HCT116 (cell line): ENCODE data around the gene TRMT1. TPM values are rescaled to one million over a fixed set of nuclear protein-coding genes. Genes with fewer than 3 reads are reported as not detected.

Experiments
- ATAC-seq: fragments of 200-7000 bp; cut with Tn5 transposase; 2 replicates; pipeline ENCODE4 v1.9.1; 2020; ENCODE audit warnings: mild to moderate bottlenecking, moderate library complexity
- BruUV-seq: library from RNA; stranded (reverse); fragments of 400-500 nt; replicated peaks from 2 replicates; lab custom pipeline; 2021; lab: Mats Ljungman, UMichigan
- CTCF ChIA-PET: fragments of 300-600 bp; sonication (Branson Sonifier 250); formaldehyde crosslinking; loops from one replicate; lab custom pipeline; 2021; ENCODE audit warnings: antibody characterized with exemption; lab: Charles Lee
- POLR2A ChIA-PET: fragments of 300-600, 350-600 bp; sonication (Branson Sonifier 250); formaldehyde crosslinking; loops from one replicate; lab custom pipeline; 2021; ENCODE audit warnings: antibody characterized with exemption; lab: Charles Lee
- RAD21 ChIA-PET, 2 experiments: fragments of 300-600 bp; sonication (Branson Sonifier 250); formaldehyde crosslinking; loops; one replicate each; lab custom pipeline; 2023; ENCODE audit warnings: low total read pairs in 2 of 2; ENCODE audit not compliant: uncharacterized antibody in 2 of 2, unreplicated experiment in 2 of 2, low non-redundant PET in 1 of 2; lab: Charles Lee
- DNase-seq: peaks from one replicate; pipeline ENCODE4 v3.0.0-alpha.2; 2010; ENCODE audit warnings: low read depth, low spot score
- H2AFZ ChIP-seq: fragments of 200-600 bp; shearing (Covaris generic), sonication (generic); 2 replicates; pipeline ENCODE4 v1.6.1; 2017; ENCODE audit warnings: low read depth, mixed run types, mixed read lengths, antibody characterized with exemption, low read length; ENCODE audit not compliant: poor library complexity, severe bottlenecking
- H3K27ac ChIP-seq: 2 replicates; pipeline ENCODE4 v1.5.1; 2012; ENCODE audit warnings: low read depth, low read length
- H3K27me3 ChIP-seq: fragments of 200-600 bp; sonication (generic); 2 replicates; pipeline ENCODE4 v1.6.1; 2016; ENCODE audit warnings: mixed run types, low read length, mixed read lengths; ENCODE audit not compliant: insufficient read depth
- H3K36me3 ChIP-seq, 2 experiments: fragments of 200-500 bp in 1 of 2; fragments of 200-600 bp in 1 of 2; sonication (Bioruptor generic) in 1 of 2; sonication (generic) in 1 of 2; 2 replicates each; pipeline versions ENCODE4 v1.5.1 to v1.6.1; 2014 to 2016; ENCODE audit warnings: low read length in 2 of 2, inconsistent platforms in 1 of 2, mixed read lengths in 1 of 2, mixed run types in 1 of 2; ENCODE audit not compliant: insufficient read depth in 2 of 2, control insufficient read depth in 1 of 2
- H3K4me1 ChIP-seq, 2 experiments: fragments of 200-600 bp in 1 of 2; sonication (generic) in 1 of 2; 2 replicates each; pipeline versions ENCODE4 v1.5.1 to v1.6.1; 2012 to 2017; ENCODE audit warnings: low read length in 2 of 2, inconsistent platforms in 1 of 2, mild to moderate bottlenecking in 1 of 2, mixed read lengths in 1 of 2, mixed run types in 1 of 2, moderate library complexity in 1 of 2; ENCODE audit not compliant: insufficient read depth in 2 of 2, control insufficient read depth in 1 of 2
- H3K4me2 ChIP-seq: fragments of 200-600 bp; sonication (generic); 2 replicates; pipeline ENCODE4 v1.6.1; 2017; ENCODE audit warnings: mixed run types, low read length, mixed read lengths
- H3K4me3 ChIP-seq, 2 experiments: fragments of 200-600 bp in 1 of 2; sonication (generic) in 1 of 2; replicated peaks in 1 of 2; 2 replicates each; pipeline ENCODE4 v1.5.1; 2011 to 2016; ENCODE audit warnings: low read length in 2 of 2, control low read depth in 1 of 2, low read depth in 1 of 2, mild to moderate bottlenecking in 1 of 2, mixed read lengths in 1 of 2, mixed run types in 1 of 2
- H3K79me2 ChIP-seq: fragments of 200-600 bp; sonication (generic); 2 replicates; pipeline ENCODE4 v1.6.1; 2017; ENCODE audit warnings: mild to moderate bottlenecking, mixed run types, low read length, moderate library complexity, mixed read lengths; ENCODE audit not compliant: insufficient read depth
- H3K9ac ChIP-seq: fragments of 200-600 bp; sonication (generic); 2 replicates; pipeline ENCODE4 v1.6.1; 2016; ENCODE audit warnings: low read length, mixed read lengths
- H3K9me2 ChIP-seq: fragments of 200-600 bp; sonication (generic), shearing (Covaris generic); 2 replicates; pipeline ENCODE4 v1.6.1; 2017; ENCODE audit warnings: mixed run types, mild to moderate bottlenecking, moderate library complexity; ENCODE audit not compliant: insufficient read depth
- H3K9me3 ChIP-seq, 2 experiments: fragments of 200-500 bp in 1 of 2; fragments of 200-600 bp in 1 of 2; sonication (Bioruptor generic) in 1 of 2; sonication (generic) in 1 of 2; 2 replicates each; pipeline ENCODE4 v1.6.1; 2014 to 2017; ENCODE audit warnings: low read length in 2 of 2, mixed read lengths in 2 of 2, inconsistent platforms in 1 of 2, low read depth in 1 of 2, mild to moderate bottlenecking in 1 of 2, mixed run types in 1 of 2, moderate library complexity in 1 of 2; ENCODE audit not compliant: control insufficient read depth in 1 of 2, insufficient read depth in 1 of 2
- H4K20me1 ChIP-seq: fragments of 200-600 bp; sonication (generic), shearing (Covaris generic); 2 replicates; pipeline ENCODE4 v1.6.1; 2017; ENCODE audit warnings: mixed run types, mild to moderate bottlenecking, moderate library complexity; ENCODE audit not compliant: insufficient read depth
- CTCF ChIP-seq, 3 experiments: fragments of 200-600 bp in 1 of 3; sonication (generic) in 1 of 3; IDR thresholded peaks in 2 of 3; conservative IDR thresholded peaks in 1 of 3; 2 replicates each; pipeline ENCODE4 v1.5.1; 2012 to 2017; ENCODE audit warnings: low read depth in 2 of 3, low read length in 2 of 3, antibody characterized with exemption in 1 of 3, borderline replicate concordance in 1 of 3, control low read depth in 1 of 3, mild to moderate bottlenecking in 1 of 3, mixed read lengths in 1 of 3, mixed run types in 1 of 3, moderate library complexity in 1 of 3; ENCODE audit not compliant: insufficient read depth in 1 of 3
- EZH2 ChIP-seq: fragments of 200-600 bp; sonication (generic); IDR thresholded peaks from 2 replicates; pipeline ENCODE4 v1.6.1; 2017; ENCODE audit warnings: antibody characterized with exemption, mixed run types
- EZH2phosphoT487 ChIP-seq: fragments of 200-600 bp; IDR thresholded peaks from 2 replicates; pipeline ENCODE4 v1.6.1; 2018; ENCODE audit warnings: antibody characterized with exemption, borderline replicate concordance
- MAX ChIP-seq: IDR thresholded peaks from 2 replicates; pipeline ENCODE4 v1.6.1; 2012
- RAD21 ChIP-seq: IDR thresholded peaks from 2 replicates; pipeline ENCODE4 v1.6.1; 2012; ENCODE audit warnings: low read depth, mild to moderate bottlenecking
- SIN3A ChIP-seq: IDR thresholded peaks from 2 replicates; pipeline ENCODE4 v1.6.1; 2012; ENCODE audit warnings: low read depth
- ZNF274 ChIP-seq: fragments of 200-500 bp; sonication (Bioruptor generic); IDR thresholded peaks from 2 replicates; pipeline ENCODE4 v1.6.1; 2014; ENCODE audit warnings: mild to moderate bottlenecking, low read depth, low read length, inconsistent platforms
- intact Hi-C: fragments of 100-400 bp; cut with micrococcal nuclease; formaldehyde crosslinking; loops from 2 replicates; pipeline ENCODE4 v1.10.0; 2022
- total RNA-seq: library from RNA; stranded (reverse); gene quantifications from one replicate; pipeline ENCODE4 v1.2.1, GENCODE V29; 2021; ENCODE audit not compliant: unreplicated experiment

TRMT1 gene
- total RNA-seq, 1 experiment from 2014 or later = 84.4 TPM

GRCh38 chr19:13060964-13061927 lies 55.3 kb downstream of the TRMT1 start:
- no TSS peak for BruUV-seq
- intact Hi-C loops = loop anchor here (1.0 kb wide), 2 partner anchors 27 to 78 kb away; no protein-coding TSS in a partner anchor
- Histone ChIP-seq H2AFZ (peak overlapping the region; percentile 91), H4K20me1 (no peaks in the 10 kb centered on the region), H3K4me3 (peak overlapping the region; percentile 51 to 66), H3K36me3 (no peaks in the 10 kb centered on the region), H3K27ac (peak overlapping the region; percentile 78), H3K4me2 (peak overlapping the region; percentile 100), H3K79me2 (no peaks in the 10 kb centered on the region), H3K9me3 (no peaks in the 10 kb centered on the region), H3K27me3 (no peaks in the 10 kb centered on the region), H3K4me1 (peaks cover 41 to 56% of the 10 kb centered on the region in 2 experiments), H3K9ac (peak overlapping the region; percentile 68), H3K9me2 (no peaks in the 10 kb centered on the region)
- CTCF ChIA-PET = interaction anchor here (0.6 to 8.6 kb wide), 24 partner anchors 8 to 1261 kb away, joined by 3 to 155 read pairs (median 6); no protein-coding TSS in a partner anchor
- peak; percentile 59 for DNase-seq
- RAD21 ChIA-PET = interaction anchor here (0.5 to 4.5 kb wide), 19 partner anchors 9 to 211 kb away, joined by 3 to 30 read pairs (median 5); no protein-coding TSS in a partner anchor
- peak; percentile 86 for ATAC-seq
- POLR2A ChIA-PET = interaction anchor here (0.7 to 1.9 kb wide), 7 partner anchors 16 to 96 kb away, joined by 3 to 8 read pairs (median 4); no protein-coding TSS in a partner anchor
- peak; percentile 99 for TF ChIP-seq RAD21
- no peak for TF ChIP-seq ZNF274
- TF ChIP-seq SIN3A = no peak
- TF ChIP-seq EZH2 = no peak
- TF ChIP-seq CTCF (IDR thresholded peaks at IDR 0.05 in 2 of 3, conservative IDR thresholded peaks at IDR 0.05 in 1 of 3; ENCODE audit: borderline replicate concordance in 1 of 3, insufficient read depth in 1 of 3, low read depth in 2 of 3, low read length in 2 of 3) = peak; percentile 87 to 97 (median 92)
- peak; percentile 26; the same call in 1 of the 2 replicates for TF ChIP-seq MAX
- no peak for TF ChIP-seq EZH2phosphoT487
